ENCODE data around the gene CPVL.

- TF ChIP-seq CTCF (conservative IDR thresholded peaks at IDR 0.05) (no peak), ZFX (IDR thresholded peaks at IDR 0.05) (no peak)
Measured at GRCh38 chr7:29158795-29159423, 12.6 kb upstream of the CPVL start.

All from C4-2B (cell line).